ENCODE data around the gene SCAF1.
A peak's percentile ranks its signal among the peaks of the same experiment; 100 is the strongest.

The SCAF1 gene

GRCh38 chr19:49641688-49642491 lies at the start of gene SCAF1:
Gene SCAF1, plus strand, starts transcription at chr19:49642209. Its CDS starts 2,818 bp downstream, at chr19:49645027.
- TF ChIP-seq JUND (IDR thresholded peaks at IDR 0.05; ENCODE audit: low read depth): no peak
- peak; percentile 82 to 99 for DNase-seq (ENCODE audit: low read depth in 1 of 2, low spot score in 1 of 2)
- in situ Hi-C loops (cut with HindIII; ENCODE audit: low pct_unique_long_range_greater_than_20kb, low sequenced_read_pairs): no loop called here

GRCh38 chr19:49592486-49593232 lies 49.4 kb upstream of the SCAF1 start:
- in situ Hi-C loops (cut with HindIII; ENCODE audit: low pct_unique_long_range_greater_than_20kb, low sequenced_read_pairs): no loop called here
- no peak for TF ChIP-seq JUND (IDR thresholded peaks at IDR 0.05; ENCODE audit: low read depth)
- peak in 1 of 2 experiments; percentile 44 for DNase-seq (ENCODE audit: low read depth in 1 of 2, low spot score in 1 of 2)

GRCh38 chr19:49593233-49594113 lies 48.5 kb upstream of the SCAF1 start:
- peak; percentile 93 to 99 for DNase-seq (ENCODE audit: low read depth in 1 of 2, low spot score in 1 of 2)
- no peak for TF ChIP-seq JUND (IDR thresholded peaks at IDR 0.05; ENCODE audit: low read depth)
- in situ Hi-C loops (cut with HindIII; ENCODE audit: low pct_unique_long_range_greater_than_20kb, low sequenced_read_pairs): no loop called here

- in situ Hi-C loops (cut with HindIII; ENCODE audit: low pct_unique_long_range_greater_than_20kb, low sequenced_read_pairs): no loop called here
These were observed 47.6 kb upstream of the SCAF1 start for GRCh38 chr19:49594157-49594992.

GRCh38 chr19:49594993-49595818 lies 46.8 kb upstream of the SCAF1 start:
- in situ Hi-C loops (cut with HindIII; ENCODE audit: low pct_unique_long_range_greater_than_20kb, low sequenced_read_pairs): no loop called here
- DNase-seq (ENCODE audit: low read depth in 1 of 2, low spot score in 1 of 2): no peak

More at GRCh38 chr19:49594157-49594992, 47.6 kb upstream of the SCAF1 start:
- DNase-seq (ENCODE audit: low read depth in 1 of 2, low spot score in 1 of 2): no peak
- TF ChIP-seq JUND (IDR thresholded peaks at IDR 0.05; ENCODE audit: low read depth): no peak

GRCh38 chr19:49595819-49596404 lies 46.1 kb upstream of the SCAF1 start:
- TF ChIP-seq JUND (IDR thresholded peaks at IDR 0.05; ENCODE audit: low read depth): no peak
- DNase-seq (ENCODE audit: low read depth in 1 of 2, low spot score in 1 of 2): no peak
- in situ Hi-C loops (cut with HindIII; ENCODE audit: low pct_unique_long_range_greater_than_20kb, low sequenced_read_pairs): no loop called here

More at GRCh38 chr19:49594993-49595818, 46.8 kb upstream of the SCAF1 start:
- TF ChIP-seq JUND (IDR thresholded peaks at IDR 0.05; ENCODE audit: low read depth): no peak

- no peak for DNase-seq (ENCODE audit: low read depth in 1 of 2, low spot score in 1 of 2)
- no peak for TF ChIP-seq JUND (IDR thresholded peaks at IDR 0.05; ENCODE audit: low read depth)
- in situ Hi-C loops (cut with HindIII; ENCODE audit: low pct_unique_long_range_greater_than_20kb, low sequenced_read_pairs): no loop called here
These were observed 45.6 kb upstream of the SCAF1 start for GRCh38 chr19:49596407-49596806.

GRCh38 chr19:49596954-49597702 lies 44.9 kb upstream of the SCAF1 start:
- no peak for TF ChIP-seq JUND (IDR thresholded peaks at IDR 0.05; ENCODE audit: low read depth)
- in situ Hi-C loops (cut with HindIII; ENCODE audit: low pct_unique_long_range_greater_than_20kb, low sequenced_read_pairs): no loop called here
- no peak for DNase-seq (ENCODE audit: low read depth in 1 of 2, low spot score in 1 of 2)

GRCh38 chr19:49597703-49597974 lies 44.4 kb upstream of the SCAF1 start:
- in situ Hi-C loops (cut with HindIII; ENCODE audit: low pct_unique_long_range_greater_than_20kb, low sequenced_read_pairs): no loop called here
- no peak for DNase-seq (ENCODE audit: low read depth in 1 of 2, low spot score in 1 of 2)
- no peak for TF ChIP-seq JUND (IDR thresholded peaks at IDR 0.05; ENCODE audit: low read depth)
